COLO668 (cell line): ENCODE results near the gene WRAP73.
A peak's percentile ranks its signal among the peaks of the same experiment; 100 is the strongest.

Source experiments
- DNase-seq: peaks from one replicate; lab custom pipeline; 2025; ENCODE audit not compliant: unreplicated experiment; lab: John Stamatoyannopoulos, UW

Gene WRAP73, protein sequence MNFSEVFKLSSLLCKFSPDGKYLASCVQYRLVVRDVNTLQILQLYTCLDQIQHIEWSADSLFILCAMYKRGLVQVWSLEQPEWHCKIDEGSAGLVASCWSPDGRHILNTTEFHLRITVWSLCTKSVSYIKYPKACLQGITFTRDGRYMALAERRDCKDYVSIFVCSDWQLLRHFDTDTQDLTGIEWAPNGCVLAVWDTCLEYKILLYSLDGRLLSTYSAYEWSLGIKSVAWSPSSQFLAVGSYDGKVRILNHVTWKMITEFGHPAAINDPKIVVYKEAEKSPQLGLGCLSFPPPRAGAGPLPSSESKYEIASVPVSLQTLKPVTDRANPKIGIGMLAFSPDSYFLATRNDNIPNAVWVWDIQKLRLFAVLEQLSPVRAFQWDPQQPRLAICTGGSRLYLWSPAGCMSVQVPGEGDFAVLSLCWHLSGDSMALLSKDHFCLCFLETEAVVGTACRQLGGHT

GRCh38 chr1:3649342-3650247, at the start of gene WRAP73:
Gene WRAP73, minus strand, starts transcription at chr1:3650103. Its CDS starts 104 bp downstream, at chr1:3649999.
- peak; percentile 98 for DNase-seq

- DNase-seq: no peak
Observed at GRCh38 chr1:3699596-3699995, 49.7 kb upstream of the WRAP73 start.

DNA sequence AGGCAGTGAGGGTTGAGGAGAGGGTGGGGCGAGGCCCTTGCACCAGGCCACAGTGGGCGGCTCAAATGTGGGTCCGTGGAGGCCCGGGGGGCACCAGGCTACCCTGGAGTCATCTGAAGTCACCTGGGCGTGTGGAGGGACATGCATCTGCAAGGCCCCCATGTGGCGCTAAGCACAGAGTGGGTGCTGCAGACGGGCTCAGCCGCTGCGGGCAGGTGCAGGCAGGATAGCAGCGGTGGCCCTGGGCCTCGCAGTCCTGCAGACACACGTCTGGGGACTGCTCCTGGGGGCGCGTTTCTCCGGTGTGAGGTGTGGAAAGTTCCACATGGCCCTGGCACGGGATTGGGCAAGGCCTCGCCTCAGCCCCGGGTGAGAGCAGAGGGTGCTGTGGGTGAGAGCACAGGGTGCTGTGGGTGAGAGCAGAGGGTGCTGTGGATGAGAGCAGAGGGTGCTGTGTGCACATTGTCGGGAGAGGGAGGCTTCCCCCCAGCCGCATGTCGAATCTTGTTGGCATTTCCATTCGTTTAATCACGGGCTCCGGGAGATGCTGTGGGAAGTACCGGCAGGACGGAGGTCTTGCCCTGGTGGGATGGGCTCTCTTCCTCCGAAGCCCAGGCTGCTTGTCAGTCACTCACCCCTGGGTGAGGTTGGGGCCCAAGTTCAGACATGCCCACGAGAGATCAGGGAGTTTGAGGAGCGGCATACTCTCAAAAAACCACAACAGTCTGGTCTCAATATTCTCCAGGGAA, 48.9 kb upstream of the WRAP73 start:
- peak; percentile 72 for DNase-seq

DNA sequence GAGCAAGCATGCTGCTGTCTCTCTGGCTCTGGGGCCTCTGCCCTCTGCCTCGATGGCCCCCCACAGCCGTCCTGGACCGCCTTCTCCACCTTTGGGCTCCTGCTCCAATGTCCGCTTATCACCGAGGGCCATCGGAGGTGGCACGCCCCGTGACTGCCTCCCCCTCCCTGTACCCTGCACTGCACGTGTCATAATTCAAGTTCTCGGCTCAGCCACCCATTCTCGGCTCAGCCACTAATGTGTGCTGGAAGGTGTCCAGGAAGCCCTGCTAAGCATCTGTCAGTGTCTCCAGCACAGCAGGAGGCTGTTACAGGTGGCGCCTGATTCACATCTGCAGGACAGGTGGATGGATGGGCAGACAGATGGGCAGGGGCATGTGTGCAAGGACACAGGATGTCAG, 47.9 kb upstream of the WRAP73 start:
- DNase-seq: peak; percentile 98

- DNase-seq: no peak
Observed at GRCh38 chr1:3697104-3697503, 47.2 kb upstream of the WRAP73 start.

- no peak for DNase-seq
Observed at GRCh38 chr1:3696689-3697088, 46.8 kb upstream of the WRAP73 start.

DNA sequence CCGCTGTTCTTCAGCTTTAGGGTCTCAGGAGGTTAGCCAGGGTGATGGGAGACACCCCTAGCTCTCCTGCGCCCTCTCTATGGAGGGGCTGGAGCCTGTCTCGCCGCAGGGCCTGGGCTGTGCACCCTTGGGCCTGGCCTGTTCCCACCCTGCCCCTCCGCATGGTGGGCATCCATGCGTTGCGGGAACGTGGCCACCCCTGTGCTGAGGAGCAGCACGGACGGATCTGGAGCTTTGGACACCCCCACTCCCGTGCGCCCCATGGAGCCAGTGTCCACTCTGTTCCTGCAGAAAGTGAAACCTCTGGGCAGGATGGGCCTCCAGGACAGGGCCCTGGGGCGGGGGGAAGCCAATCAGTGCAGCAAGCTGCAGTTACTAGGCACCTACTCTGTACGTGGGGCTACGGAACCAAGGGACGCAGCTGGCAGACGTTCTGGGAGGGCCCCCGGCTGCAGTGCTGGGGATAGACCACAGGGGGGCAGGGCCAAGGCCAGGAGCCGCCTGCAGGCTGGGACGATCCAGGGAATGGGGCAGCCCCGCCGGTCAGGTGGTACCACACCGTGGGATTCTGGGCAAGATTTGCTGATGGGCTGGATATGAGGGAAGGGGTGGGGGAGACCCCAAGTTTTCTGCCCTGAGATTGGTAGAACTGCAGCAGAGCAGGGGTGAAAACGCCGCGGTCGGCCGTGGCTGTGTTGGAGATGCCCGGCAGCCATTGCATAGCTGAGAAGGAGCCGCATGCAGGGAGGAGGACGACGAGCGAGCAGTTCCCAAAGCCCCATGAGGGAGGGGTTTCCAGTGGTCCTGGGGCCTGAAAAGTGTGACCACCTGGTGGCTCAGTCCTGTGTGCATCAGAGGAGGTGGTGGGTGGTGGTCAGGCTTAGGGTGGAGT, 45.7 kb upstream of the WRAP73 start:
- peak; percentile 85 for DNase-seq

GRCh38 chr1:3693321-3693720, 43.4 kb upstream of the WRAP73 start:
- DNase-seq: no peak

- DNase-seq: no peak
Observed at GRCh38 chr1:3692598-3692997, 42.7 kb upstream of the WRAP73 start.

- DNase-seq: peak; percentile 72
Observed at GRCh38 chr1:3691421-3692204, 41.7 kb upstream of the WRAP73 start.

DNA sequence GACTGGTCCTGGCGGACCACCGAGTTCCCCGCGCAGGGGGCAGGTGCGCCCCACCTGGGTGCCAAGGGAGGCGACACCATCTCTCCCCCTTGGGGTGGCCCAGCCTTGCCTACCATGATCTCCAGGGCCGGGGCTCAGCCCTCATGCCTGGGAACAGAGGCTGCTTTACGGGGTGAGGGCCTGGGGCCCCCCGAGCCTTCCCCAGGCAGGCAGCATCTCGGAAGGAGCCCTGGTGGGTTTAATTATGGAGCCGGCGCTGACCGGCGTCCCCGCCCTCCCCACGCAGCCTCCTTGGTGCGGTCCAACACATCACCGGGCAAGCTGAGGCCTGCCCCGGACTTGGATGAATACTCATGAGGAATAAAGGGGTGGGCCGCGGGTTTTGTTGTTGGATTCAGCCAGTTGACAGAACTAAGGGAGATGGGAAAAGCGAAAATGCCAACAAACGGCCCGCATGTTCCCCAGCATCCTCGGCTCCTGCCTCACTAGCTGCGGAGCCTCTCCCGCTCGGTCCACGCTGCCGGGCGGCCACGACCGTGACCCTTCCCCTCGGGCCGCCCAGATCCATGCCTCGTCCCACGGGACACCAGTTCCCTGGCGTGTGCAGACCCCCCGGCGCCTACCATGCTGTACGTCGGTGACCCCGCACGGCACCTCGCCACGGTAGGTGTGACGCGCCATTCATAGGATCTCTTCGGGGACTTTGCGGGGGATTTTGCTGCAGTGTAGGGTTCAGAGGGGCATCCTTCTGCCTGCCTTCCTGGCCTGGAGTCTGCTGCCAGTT, 40.6 kb upstream of the WRAP73 start:
- DNase-seq: peak; percentile 66

DNA sequence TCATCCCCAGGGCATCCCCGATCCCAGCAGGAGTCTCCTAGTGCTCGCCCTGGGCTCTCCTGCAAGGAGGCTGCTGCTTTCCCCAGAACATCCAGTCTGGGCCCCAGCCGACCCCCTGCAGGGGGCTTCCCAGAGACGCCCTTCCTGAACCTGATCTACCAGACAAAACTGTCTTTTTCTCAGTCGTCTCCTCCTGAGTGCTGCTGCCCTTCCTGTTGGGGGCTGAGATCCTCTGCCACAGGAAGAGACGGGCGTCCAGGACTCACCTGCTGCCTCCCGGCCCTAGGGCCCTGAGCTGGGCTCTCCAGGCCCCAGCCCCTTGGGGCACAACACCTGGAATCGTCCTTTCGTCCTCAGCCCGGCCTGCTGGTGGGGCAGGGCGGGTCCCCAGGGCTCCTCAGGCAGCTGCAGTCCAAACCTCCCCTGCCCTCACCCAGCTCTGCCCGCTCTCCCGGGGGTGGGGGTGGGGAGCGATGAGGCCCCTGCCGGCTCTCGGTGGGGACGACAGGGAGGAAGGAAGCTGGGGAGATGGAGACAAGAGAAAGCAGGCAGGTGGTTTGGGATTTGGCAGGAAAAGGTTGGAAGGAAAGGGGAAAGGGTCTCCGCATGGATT, 39.3 kb upstream of the WRAP73 start:
- DNase-seq: peak; percentile 39

DNA sequence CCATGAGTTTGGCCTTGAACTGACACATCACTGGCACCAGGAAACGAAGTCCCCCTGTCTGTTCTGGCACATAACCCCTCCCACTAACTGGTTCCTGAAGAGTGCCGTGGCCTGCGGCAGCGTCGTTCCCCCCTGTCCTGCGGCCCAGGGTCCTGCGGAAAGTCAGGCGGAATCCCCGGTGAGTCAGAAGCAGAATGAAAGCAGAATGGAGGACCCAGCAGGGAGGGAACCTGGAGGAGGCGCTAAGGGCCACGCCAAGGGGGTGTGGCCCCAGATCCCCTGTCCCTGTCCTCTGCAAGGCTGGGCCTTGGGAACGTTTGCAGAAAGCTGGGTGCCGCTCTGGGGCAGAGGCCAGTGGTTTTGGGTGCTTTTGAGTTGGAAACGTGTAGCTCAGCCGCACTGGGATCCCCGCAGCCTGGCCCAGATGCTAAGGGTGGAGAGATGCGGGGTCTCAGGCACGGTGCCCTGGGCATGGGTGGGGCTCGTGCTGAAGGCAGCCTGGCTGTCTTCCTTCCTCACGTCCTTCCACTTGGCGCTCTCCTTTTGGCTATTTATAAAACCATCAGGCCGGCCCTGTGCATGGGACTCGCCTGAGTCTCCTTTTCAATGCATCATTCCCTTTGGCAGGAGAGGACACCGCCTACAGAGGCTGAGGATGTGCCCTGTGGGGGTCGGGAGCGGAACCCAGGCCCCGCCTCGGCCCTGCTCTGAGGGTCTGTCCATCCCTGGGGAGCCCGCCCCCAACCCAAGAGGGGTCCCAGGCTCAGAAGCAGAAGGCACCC, 38.6 kb upstream of the WRAP73 start:
- DNase-seq: no peak

DNA sequence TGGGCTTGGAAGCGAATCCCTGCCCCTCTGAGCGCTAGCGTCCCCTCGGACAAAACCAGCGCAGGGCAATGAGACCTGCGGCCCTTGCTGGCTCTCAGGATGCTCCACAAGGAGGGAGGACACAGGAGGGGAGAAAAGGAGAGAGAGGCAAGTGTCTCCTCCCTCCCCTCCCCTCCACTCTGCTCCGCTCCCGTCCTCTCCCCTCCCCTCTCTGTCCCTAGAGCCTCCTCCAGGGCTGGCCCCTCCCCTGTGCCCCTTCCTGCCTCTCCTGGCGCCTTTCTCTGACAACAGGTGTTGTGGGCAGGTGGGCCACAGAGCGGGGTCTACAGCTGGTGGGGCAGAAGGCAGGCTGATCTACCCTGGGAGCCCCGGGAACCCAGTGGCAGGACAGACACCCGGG, 37.6 kb upstream of the WRAP73 start:
- no peak for DNase-seq

DNA sequence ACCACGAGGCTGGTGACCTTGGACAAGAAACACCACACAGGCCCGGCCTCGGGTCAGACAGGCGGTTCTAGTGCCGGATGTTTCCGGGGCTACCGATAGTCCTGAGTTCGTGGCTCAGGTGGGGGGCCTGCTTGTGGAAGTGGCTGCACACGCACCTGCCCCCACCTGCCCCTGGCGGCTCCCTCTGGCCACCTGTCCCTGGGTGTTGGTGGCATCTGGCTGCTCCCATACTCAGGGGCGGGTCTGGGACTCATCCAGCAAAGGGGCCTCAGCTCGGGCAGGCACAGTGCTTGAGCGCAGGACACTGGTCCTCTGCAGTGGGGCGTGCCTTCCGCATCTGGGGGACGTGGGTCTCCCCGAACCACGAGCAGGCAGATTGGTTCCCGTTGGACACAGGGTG, 36.0 kb upstream of the WRAP73 start:
- peak; percentile 86 for DNase-seq

- DNase-seq: peak; percentile 47
Observed at GRCh38 chr1:3685222-3685621, 35.3 kb upstream of the WRAP73 start.

- no peak for DNase-seq
Observed at GRCh38 chr1:3683992-3684391, 34.1 kb upstream of the WRAP73 start.
